ENCODE results near the gene ALG14.

Gene ALG14

GRCh38 chr1:94979656-94980581 is 92.8 kb downstream of the ALG14 start:
- TF ChIP-seq CTCF (IDR thresholded peaks at IDR 0.05; ENCODE audit: low read depth, low read length, poor library complexity, severe bottlenecking) = no peak
- no peak for TF ChIP-seq EZH2phosphoT487 (IDR thresholded peaks at IDR 0.05; ENCODE audit: borderline replicate concordance, low read length)
- Histone ChIP-seq H3K4me1 (ENCODE audit: control insufficient read depth, low read length) (peaks cover 28% of the 10 kb centered on the region), H3K4me2 (ENCODE audit: low read length) (peak overlapping the region; percentile 45), H3F3A (ENCODE audit: control insufficient read depth, insufficient read depth) (peaks cover 6% of the 10 kb centered on the region), H3K9me2 (replicated peaks; ENCODE audit: control insufficient read depth, low read length) (no peaks in the 10 kb centered on the region), H3K27me3 (ENCODE audit: control insufficient read depth, low read length) (no peaks in the 10 kb centered on the region), H3K9me3 (ENCODE audit: control insufficient read depth, insufficient read depth, low read length) (no peaks in the 10 kb centered on the region), H3K36me3 (ENCODE audit: control insufficient read depth, low read length) (no peaks in the 10 kb centered on the region), H3K4me3 (ENCODE audit: low read length) (peak overlapping the region; percentile 24; the same call in 1 of the 2 replicates), H3K27ac (ENCODE audit: low read depth, low read length) (peak overlapping the region; percentile 26; the same call in 1 of the 2 replicates), H3K79me2 (ENCODE audit: control insufficient read depth, low read length) (no peaks in the 10 kb centered on the region), H4K20me1 (ENCODE audit: control insufficient read depth, insufficient read depth, low read depth, low read length) (no peaks in the 10 kb centered on the region)

GRCh38 chr1:94979131-94979530 is 93.6 kb downstream of the ALG14 start:
- no peaks in the 10 kb centered on the region for H3K36me3 ChIP-seq (ENCODE audit: control insufficient read depth, low read length)
- H3K9me3 ChIP-seq (ENCODE audit: control insufficient read depth, insufficient read depth, low read length) = no peaks in the 10 kb centered on the region
- peaks cover 28% of the 10 kb centered on the region for H3K4me1 ChIP-seq (ENCODE audit: control insufficient read depth, low read length)
- peak overlapping the region; percentile 26; the same call in 1 of the 2 replicates for H3K27ac ChIP-seq (ENCODE audit: low read depth, low read length)
- H3K27me3 ChIP-seq (ENCODE audit: control insufficient read depth, low read length) = no peaks in the 10 kb centered on the region
- H3F3A ChIP-seq (ENCODE audit: control insufficient read depth, insufficient read depth) = peaks cover 6% of the 10 kb centered on the region
- no peak for TF ChIP-seq EZH2phosphoT487 (IDR thresholded peaks at IDR 0.05; ENCODE audit: borderline replicate concordance, low read length)
- no peak for TF ChIP-seq CTCF (IDR thresholded peaks at IDR 0.05; ENCODE audit: low read depth, low read length, poor library complexity, severe bottlenecking)
- no peaks in the 10 kb centered on the region for H3K79me2 ChIP-seq (ENCODE audit: control insufficient read depth, low read length)
- H3K4me2 ChIP-seq (ENCODE audit: low read length) = peak overlapping the region; percentile 45
- peak overlapping the region; percentile 24; the same call in 1 of the 2 replicates for H3K4me3 ChIP-seq (ENCODE audit: low read length)
- no peaks in the 10 kb centered on the region for H3K9me2 ChIP-seq (replicated peaks; ENCODE audit: control insufficient read depth, low read length)
- H4K20me1 ChIP-seq (ENCODE audit: control insufficient read depth, insufficient read depth, low read depth, low read length) = no peaks in the 10 kb centered on the region

DNA sequence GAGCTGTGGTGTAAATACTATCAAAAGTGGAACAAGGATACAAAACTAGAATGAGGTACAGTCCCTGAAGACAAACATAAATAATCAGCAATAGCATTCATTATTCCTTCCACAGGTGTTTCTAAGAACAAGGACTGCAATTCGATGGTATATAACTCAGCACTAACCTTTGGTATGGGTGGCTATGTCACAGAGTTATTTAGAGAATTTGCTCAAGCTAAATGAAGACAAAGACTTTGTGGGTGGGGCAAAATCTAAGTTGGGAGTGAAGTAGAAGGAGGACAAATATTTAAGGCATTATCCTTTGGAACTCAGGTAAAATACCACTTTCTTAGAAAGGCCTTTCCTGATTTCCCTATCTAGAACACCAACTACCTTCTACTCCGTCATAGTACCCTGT is 94.3 kb downstream of the ALG14 start:
- Histone ChIP-seq H3F3A (ENCODE audit: control insufficient read depth, insufficient read depth) (peaks cover 6% of the 10 kb centered on the region), H3K36me3 (ENCODE audit: control insufficient read depth, low read length) (no peaks in the 10 kb centered on the region), H3K9me2 (replicated peaks; ENCODE audit: control insufficient read depth, low read length) (no peaks in the 10 kb centered on the region), H3K27me3 (ENCODE audit: control insufficient read depth, low read length) (no peaks in the 10 kb centered on the region), H3K4me3 (ENCODE audit: low read length) (no peak overlapping the region), H3K79me2 (ENCODE audit: control insufficient read depth, low read length) (no peaks in the 10 kb centered on the region), H3K27ac (ENCODE audit: low read depth, low read length) (no peak overlapping the region), H4K20me1 (ENCODE audit: control insufficient read depth, insufficient read depth, low read depth, low read length) (no peaks in the 10 kb centered on the region), H3K4me2 (ENCODE audit: low read length) (peak overlapping the region; percentile 26; the same call in 1 of the 2 replicates), H3K9me3 (ENCODE audit: control insufficient read depth, insufficient read depth, low read length) (no peaks in the 10 kb centered on the region), H3K4me1 (ENCODE audit: control insufficient read depth, low read length) (peaks cover 28% of the 10 kb centered on the region)
- TF ChIP-seq EZH2phosphoT487 (IDR thresholded peaks at IDR 0.05; ENCODE audit: borderline replicate concordance, low read length) = no peak

Measured in DOHH2 (cell line).